ENCODE results near the gene LHX4. TPM values are rescaled to one million over a fixed set of nuclear protein-coding genes. Genes with fewer than 3 reads are reported as not detected.

Gene LHX4
- total and polyA plus RNA-seq, 9 of the 15 experiments (the other 6 are each of a cell fraction or from before 2014, with no cell fraction given), result 0.01 to 0.11 (median 0.07) TPM; not detected in 5

DNA sequence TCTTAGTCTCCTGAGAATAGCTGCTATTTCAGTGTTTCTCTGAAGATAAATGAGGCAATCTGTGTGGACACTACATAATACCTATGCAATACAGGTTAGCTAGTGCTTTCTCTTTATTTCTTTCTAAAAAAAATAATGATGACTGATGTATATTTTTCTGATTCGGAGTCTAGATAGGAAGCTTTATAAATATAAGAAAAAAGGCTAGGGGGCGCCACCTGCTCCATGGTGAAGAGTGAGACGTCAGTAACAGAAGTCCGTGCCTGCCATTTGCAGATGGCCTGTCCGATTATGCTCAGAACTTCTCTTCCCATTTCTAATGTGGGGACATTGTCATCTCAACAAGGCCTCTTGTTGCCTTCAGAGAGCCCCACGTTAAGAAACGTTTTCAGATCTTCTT, 49.0 kb upstream of the LHX4 start (continued):
- TF ChIP-seq, protein P1, sequence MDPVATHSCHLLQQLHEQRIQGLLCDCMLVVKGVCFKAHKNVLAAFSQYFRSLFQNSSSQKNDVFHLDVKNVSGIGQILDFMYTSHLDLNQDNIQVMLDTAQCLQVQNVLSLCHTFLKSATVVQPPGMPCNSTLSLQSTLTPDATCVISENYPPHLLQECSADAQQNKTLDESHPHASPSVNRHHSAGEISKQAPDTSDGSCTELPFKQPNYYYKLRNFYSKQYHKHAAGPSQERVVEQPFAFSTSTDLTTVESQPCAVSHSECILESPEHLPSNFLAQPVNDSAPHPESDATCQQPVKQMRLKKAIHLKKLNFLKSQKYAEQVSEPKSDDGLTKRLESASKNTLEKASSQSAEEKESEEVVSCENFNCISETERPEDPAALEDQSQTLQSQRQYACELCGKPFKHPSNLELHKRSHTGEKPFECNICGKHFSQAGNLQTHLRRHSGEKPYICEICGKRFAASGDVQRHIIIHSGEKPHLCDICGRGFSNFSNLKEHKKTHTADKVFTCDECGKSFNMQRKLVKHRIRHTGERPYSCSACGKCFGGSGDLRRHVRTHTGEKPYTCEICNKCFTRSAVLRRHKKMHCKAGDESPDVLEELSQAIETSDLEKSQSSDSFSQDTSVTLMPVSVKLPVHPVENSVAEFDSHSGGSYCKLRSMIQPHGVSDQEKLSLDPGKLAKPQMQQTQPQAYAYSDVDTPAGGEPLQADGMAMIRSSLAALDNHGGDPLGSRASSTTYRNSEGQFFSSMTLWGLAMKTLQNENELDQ (CRISPR knock-in tag; IDR thresholded peaks at IDR 0.05; ENCODE audit: borderline replicate concordance), result no peak
- TF ChIP-seq ASH1L (IDR thresholded peaks at IDR 0.05; ENCODE audit: borderline replicate concordance, low read depth, partially characterized antibody) (no peak), GTF2E2 (tag; IDR thresholded peaks at IDR 0.05) (no peak), ZNF197 (CRISPR knock-in tag; IDR thresholded peaks at IDR 0.05; ENCODE audit: low read depth) (no peak), ZNF830 (CRISPR knock-in tag; IDR thresholded peaks at IDR 0.05) (no peak), RAD21 (CRISPR knock-in tag; conservative IDR thresholded peaks at IDR 0.05 in 1 of 2, IDR thresholded peaks at IDR 0.05 in 1 of 2) (peak in 1 of 2 experiments; percentile 44; a peak in 2 of 4 replicates), TBP (optimal IDR thresholded peaks at IDR 0.05; ENCODE audit: low read depth, low read length) (no peak), ATF1 (CRISPR knock-in tag; IDR thresholded peaks at IDR 0.05) (no peak), ATF1 (tag; IDR thresholded peaks at IDR 0.05) (peak; percentile 35; the same call in 1 of the 2 replicates), SMC3 (conservative IDR thresholded peaks at IDR 0.05; ENCODE audit: insufficient read depth, low read depth, low read length) (0 out of 2 replicates have a peak, but pooled peaks have one; percentile 3), CHCHD3 (CRISPR knock-in tag; IDR thresholded peaks at IDR 0.05) (no peak), DPF2 (IDR thresholded peaks at IDR 0.05) (0 out of 2 replicates have a peak, but pooled peaks have one; percentile 27), NFE2L1 (tag; IDR thresholded peaks at IDR 0.05; ENCODE audit: borderline replicate concordance, low read depth) (no peak), RNF2 (IDR thresholded peaks at IDR 0.05) (no peak), EP400 (IDR thresholded peaks at IDR 0.05) (no peak), ZNF384 (IDR thresholded peaks at IDR 0.05; ENCODE audit: low read depth, low read length) (no peak), ZNF316 (IDR thresholded peaks at IDR 0.05) (peak; percentile 91), ZNF518B (CRISPR knock-in tag; IDR thresholded peaks at IDR 0.05) (no peak), HNRNPK (IDR thresholded peaks at IDR 0.05; ENCODE audit: low read depth, low read length, poor library complexity, severe bottlenecking) (no peak), HCFC1 (IDR thresholded peaks at IDR 0.05; ENCODE audit: low read depth, low read length) (0 out of 2 replicates have a peak, but pooled peaks have one; percentile 17), E2F8 (IDR thresholded peaks at IDR 0.05; ENCODE audit: low read depth, partially characterized antibody) (no peak)

All from K562 (cell line).